ENCODE measurements around the gene PCDHGA11. TPM values are rescaled to one million over a fixed set of nuclear protein-coding genes. Genes with fewer than 3 reads are reported as not detected.
"Not testable (repeated sequence)": the region's sequence is repeated elsewhere in the genome, so short reads cannot be mapped to it uniquely, and the experiment has no call there.

PCDHGA11 gene
- total RNA-seq, 2 experiments from 2014 or later = not detected

DNA sequence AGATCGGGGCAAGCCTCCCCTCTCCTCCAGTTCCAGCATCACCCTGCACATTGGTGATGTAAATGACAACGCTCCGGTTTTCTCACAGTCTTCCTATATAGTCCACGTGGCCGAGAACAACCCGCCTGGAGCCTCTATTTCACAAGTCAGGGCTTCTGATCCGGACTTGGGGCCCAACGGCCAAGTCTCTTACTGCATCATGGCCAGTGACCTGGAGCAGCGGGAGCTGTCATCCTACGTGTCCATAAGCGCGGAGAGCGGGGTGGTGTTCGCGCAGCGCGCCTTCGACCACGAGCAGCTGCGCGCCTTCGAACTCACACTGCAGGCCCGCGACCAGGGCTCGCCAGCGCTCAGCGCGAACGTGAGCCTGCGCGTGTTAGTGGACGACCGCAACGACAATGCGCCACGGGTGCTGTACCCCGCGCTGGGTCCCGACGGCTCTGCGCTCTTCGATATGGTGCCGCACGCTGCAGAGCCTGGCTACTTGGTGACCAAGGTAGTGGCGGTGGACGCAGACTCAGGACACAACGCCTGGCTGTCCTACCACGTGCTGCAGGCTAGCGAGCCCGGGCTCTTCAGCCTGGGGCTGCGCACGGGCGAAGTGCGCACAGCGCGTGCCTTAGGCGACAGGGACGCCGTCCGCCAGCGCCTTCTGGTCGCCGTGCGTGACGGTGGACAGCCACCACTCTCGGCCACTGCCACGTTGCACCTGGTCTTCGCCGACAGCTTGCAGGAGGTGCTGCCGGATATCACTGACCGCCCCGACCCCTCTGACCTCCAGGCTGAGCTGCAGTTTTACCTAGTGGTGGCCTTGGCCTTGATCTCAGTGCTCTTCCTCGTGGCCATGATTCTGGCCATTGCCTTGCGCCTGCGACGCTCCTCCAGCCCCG lies 31.5 kb upstream of the PCDHGA11 start:
- Mint-ChIP-seq H3K36me3 (ENCODE audit: low read depth) (peaks cover 6% of the 10 kb centered on the region), H3K9me3 (peaks cover 21% of the 10 kb centered on the region), H3K4me1 (no peaks in the 10 kb centered on the region), H3K27me3 (peaks cover 29% of the 10 kb centered on the region), H3K27ac (no peak overlapping the region), H3K4me3 (no peak overlapping the region)
- DNase-seq = no peak
- CTCF ChIA-PET = interaction anchor here (1.6 to 1.7 kb wide), 2 partner anchors 16 to 135 kb away, joined by 4 to 5 read pairs; no protein-coding TSS in a partner anchor
- POLR2A ChIA-PET = no interaction called here

GRCh38 chr5:141392429-141393198 lies 28.2 kb upstream of the PCDHGA11 start, which contains the start of gene PCDHGA8:
PCDHGA8 (plus strand) TSS chr5:141392633; CDS start chr5:141392814, 181 bp downstream.
- Mint-ChIP-seq H3K27ac (no peak within 1 kb of the TSS), H3K4me3 (no peak within 1 kb of the TSS), H3K4me1 (no peaks in the 10 kb centered on the region), H3K36me3 (ENCODE audit: low read depth) (peaks cover 6% of the 10 kb centered on the region), H3K9me3 (peaks cover 18% of the 10 kb centered on the region), H3K27me3 (peaks cover 36% of the 10 kb centered on the region)
- ChIA-PET POLR2A (no interaction called here), CTCF (interaction anchor here (1.4 kb wide), 1 partner anchor 20 kb away, joined by 5 read pairs; the partner anchor contains the start of gene PCDHGA10)
- DNase-seq = no peak

- no peak for DNase-seq
- CTCF ChIA-PET = interaction anchor here (1.4 kb wide), 1 partner anchor 19 kb away, joined by 5 read pairs; the partner anchor contains the start of gene PCDHGA10
- POLR2A ChIA-PET = no interaction called here
- no peak overlapping the region for H3K4me3 Mint-ChIP-seq
- peaks cover 18% of the 10 kb centered on the region for H3K9me3 Mint-ChIP-seq
- H3K36me3 Mint-ChIP-seq (ENCODE audit: low read depth) = peaks cover 6% of the 10 kb centered on the region
- no peaks in the 10 kb centered on the region for H3K4me1 Mint-ChIP-seq
- H3K27me3 Mint-ChIP-seq = peaks cover 36% of the 10 kb centered on the region
- no peak overlapping the region for H3K27ac Mint-ChIP-seq
Observed at GRCh38 chr5:141393267-141393666, 27.6 kb upstream of the PCDHGA11 start.

DNA sequence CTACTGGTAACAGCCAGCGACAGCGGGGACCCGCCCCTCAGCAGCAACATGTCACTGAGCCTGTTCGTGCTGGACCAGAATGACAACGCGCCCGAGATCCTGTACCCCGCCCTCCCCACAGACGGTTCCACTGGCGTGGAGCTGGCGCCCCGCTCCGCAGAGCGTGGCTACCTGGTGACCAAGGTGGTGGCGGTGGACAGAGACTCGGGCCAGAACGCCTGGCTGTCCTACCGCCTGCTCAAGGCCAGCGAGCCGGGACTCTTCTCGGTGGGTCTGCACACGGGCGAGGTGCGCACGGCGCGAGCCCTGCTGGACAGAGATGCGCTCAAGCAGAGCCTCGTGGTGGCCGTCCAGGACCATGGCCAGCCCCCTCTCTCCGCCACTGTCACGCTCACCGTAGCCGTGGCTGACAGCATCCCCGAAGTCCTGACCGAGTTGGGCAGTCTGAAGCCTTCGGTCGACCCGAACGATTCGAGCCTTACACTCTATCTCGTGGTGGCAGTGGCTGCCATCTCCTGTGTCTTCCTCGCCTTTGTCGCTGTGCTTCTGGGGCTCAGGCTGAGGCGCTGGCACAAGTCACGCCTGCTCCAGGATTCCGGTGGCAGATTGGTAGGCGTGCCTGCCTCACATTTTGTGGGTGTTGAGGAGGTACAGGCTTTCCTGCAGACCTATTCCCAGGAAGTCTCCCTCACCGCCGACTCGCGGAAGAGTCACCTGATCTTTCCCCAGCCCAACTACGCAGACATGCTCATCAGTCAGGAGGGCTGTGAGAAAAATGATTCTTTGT lies 26.3 kb upstream of the PCDHGA11 start:
- H3K4me1 Mint-ChIP-seq, H3K4me3 Mint-ChIP-seq, DNase-seq, H3K27ac Mint-ChIP-seq, POLR2A ChIA-PET: not testable (repeated sequence)
- H3K27me3 Mint-ChIP-seq = peaks cover 39% of the 10 kb centered on the region
- H3K9me3 Mint-ChIP-seq = peaks cover 14% of the 10 kb centered on the region
- H3K36me3 Mint-ChIP-seq (ENCODE audit: low read depth) = peaks cover 10% of the 10 kb centered on the region
- CTCF ChIA-PET = interaction anchor here (0.7 to 1.1 kb wide), 3 partner anchors 18 to 525 kb away, joined by 3 to 4 read pairs (median 3); partner anchors contain the start of gene PCDHGA10

GRCh38 chr5:141397756-141398551 lies 22.9 kb upstream of the PCDHGA11 start, which contains the start of gene PCDHGB5:
PCDHGB5 (plus strand) TSS chr5:141397947; CDS start chr5:141398128, 181 bp downstream.
- Mint-ChIP-seq H3K9me3 (peaks cover 11% of the 10 kb centered on the region), H3K36me3 (ENCODE audit: low read depth) (peaks cover 13% of the 10 kb centered on the region), H3K27me3 (peaks cover 41% of the 10 kb centered on the region)
- not testable (repeated sequence) for H3K4me1 Mint-ChIP-seq, H3K27ac Mint-ChIP-seq, H3K4me3 Mint-ChIP-seq
- CTCF ChIA-PET = interaction anchor here (0.9 to 2.3 kb wide), 8 partner anchors 9 to 166 kb away, joined by 3 to 11 read pairs (median 5); partner anchors contain the start of genes PCDHGA10, PCDHGA11, PCDHGB3 and PCDHGB6
- POLR2A ChIA-PET = interaction anchor here (1.1 kb wide), 1 partner anchor 78 kb away, joined by 3 read pairs; the partner anchor contains the start of gene TAF7
- peak; percentile 38 for DNase-seq

GRCh38 chr5:141398608-141399007 lies 22.2 kb upstream of the PCDHGA11 start:
- H3K4me3 Mint-ChIP-seq = no peak overlapping the region
- peaks cover 13% of the 10 kb centered on the region for H3K36me3 Mint-ChIP-seq (ENCODE audit: low read depth)
- ChIA-PET CTCF (interaction anchor here (1.1 to 2.3 kb wide), 3 partner anchors 22 to 114 kb away, joined by 3 to 10 read pairs (median 6); partner anchors contain the start of genes PCDHGA11 and PCDHGB3), POLR2A (no interaction called here)
- peaks cover 11% of the 10 kb centered on the region for H3K9me3 Mint-ChIP-seq
- H3K27ac Mint-ChIP-seq = no peak overlapping the region
- H3K27me3 Mint-ChIP-seq = peaks cover 46% of the 10 kb centered on the region
- no peaks in the 10 kb centered on the region for H3K4me1 Mint-ChIP-seq
- no peak for DNase-seq

GRCh38 chr5:141399555-141400258 lies 21.1 kb upstream of the PCDHGA11 start:
- H3K27ac Mint-ChIP-seq = no peak overlapping the region
- peaks cover 46% of the 10 kb centered on the region for H3K27me3 Mint-ChIP-seq
- no peak overlapping the region for H3K4me3 Mint-ChIP-seq
- no peaks in the 10 kb centered on the region for H3K4me1 Mint-ChIP-seq
- DNase-seq = no peak
- peaks cover 13% of the 10 kb centered on the region for H3K36me3 Mint-ChIP-seq (ENCODE audit: low read depth)
- peaks cover 8% of the 10 kb centered on the region for H3K9me3 Mint-ChIP-seq
- ChIA-PET CTCF (no interaction called here), POLR2A (no interaction called here)

DNA sequence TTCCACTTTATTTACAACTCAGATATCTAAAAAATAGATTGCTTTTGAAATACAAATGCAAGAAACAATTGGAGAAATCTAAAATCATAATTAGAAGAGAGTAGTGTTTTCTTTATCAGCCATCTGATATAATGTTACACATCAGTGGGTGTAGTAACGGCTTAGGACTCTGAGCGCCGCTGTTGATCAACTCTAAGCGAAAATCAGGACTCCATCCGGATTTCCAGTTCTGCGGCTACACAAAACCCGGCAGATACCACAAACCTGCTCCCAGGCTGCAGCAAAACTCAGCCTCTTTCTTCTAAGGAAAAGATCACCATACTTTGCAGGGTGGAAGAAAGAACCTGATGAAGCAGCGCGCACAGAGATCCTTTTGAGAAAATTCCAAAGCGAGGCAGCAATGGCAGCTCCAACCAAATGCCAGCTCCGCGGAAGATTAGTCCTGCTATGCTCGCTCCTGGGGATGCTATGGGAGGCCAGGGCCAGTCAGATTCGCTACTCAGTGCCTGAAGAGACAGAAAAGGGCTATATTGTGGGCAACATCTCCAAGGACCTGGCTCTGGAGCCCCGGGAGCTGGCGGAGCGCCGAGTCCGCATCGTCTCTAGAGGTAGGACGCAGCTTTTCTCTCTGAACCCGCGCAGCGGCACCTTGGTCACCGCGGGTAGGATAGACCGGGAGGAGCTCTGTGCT lies 18.2 kb upstream of the PCDHGA11 start, which contains the start of gene PCDHGA9:
Gene PCDHGA9, plus strand, starts transcription at position 226 of the 691 bp plus-strand sequence. Its CDS starts 175 bp downstream, at position 401.
- Mint-ChIP-seq H3K4me1 (no peaks in the 10 kb centered on the region), H3K4me3 (no peak within 1 kb of the TSS), H3K36me3 (ENCODE audit: low read depth) (peaks cover 13% of the 10 kb centered on the region), H3K9me3 (peaks cover 8% of the 10 kb centered on the region), H3K27me3 (peaks cover 45% of the 10 kb centered on the region), H3K27ac (no peak within 1 kb of the TSS)
- ChIA-PET CTCF (interaction anchor here (0.8 to 1.6 kb wide), 4 partner anchors 11 to 119 kb away, joined by 3 to 6 read pairs (median 4); partner anchors contain the start of gene PCDHGA10), POLR2A (no interaction called here)
- no peak for DNase-seq

- CTCF ChIA-PET = interaction anchor here (0.8 to 1.6 kb wide), 4 partner anchors 10 to 118 kb away, joined by 3 to 6 read pairs (median 4); partner anchors contain the start of gene PCDHGA10
- Mint-ChIP-seq H3K4me1 (no peaks in the 10 kb centered on the region), H3K27ac (no peak overlapping the region), H3K9me3 (peaks cover 9% of the 10 kb centered on the region), H3K4me3 (no peak overlapping the region), H3K36me3 (ENCODE audit: low read depth) (peaks cover 13% of the 10 kb centered on the region), H3K27me3 (peaks cover 50% of the 10 kb centered on the region)
- POLR2A ChIA-PET = interaction anchor here (0.7 kb wide), 1 partner anchor 18 kb away, joined by 3 read pairs; the partner anchor contains the start of gene PCDHGA11
- no peak for DNase-seq
Observed at GRCh38 chr5:141403387-141403786, 17.5 kb upstream of the PCDHGA11 start.

- H3K4me1 Mint-ChIP-seq; H3K36me3 Mint-ChIP-seq (ENCODE audit: low read depth); POLR2A ChIA-PET; H3K27ac Mint-ChIP-seq: not testable (repeated sequence)
- CTCF ChIA-PET = interaction anchor here (0.9 to 2.5 kb wide), 9 partner anchors 10 to 150 kb away, joined by 3 to 6 read pairs (median 3); partner anchors contain the start of genes PCDHGA11, PCDHGA12, PCDHGB3 and PCDHGB4
- H3K9me3 Mint-ChIP-seq = peaks cover 12% of the 10 kb centered on the region
- DNase-seq = peak; percentile 31
- H3K27me3 Mint-ChIP-seq = peaks cover 53% of the 10 kb centered on the region
- peak within 1 kb of the TSS; percentile 26 for H3K4me3 Mint-ChIP-seq
Observed at GRCh38 chr5:141407790-141408505, 12.9 kb upstream of the PCDHGA11 start, which contains the start of gene PCDHGB6. PCDHGB6 (plus strand) TSS chr5:141408021; CDS start chr5:141408203, 182 bp downstream.
